SK-N-SH (cell line): ENCODE measurements around the gene OGA.

ENCODE experiments used
- CHD2 ChIP-seq: fragments of 150-350 bp; IDR thresholded peaks from 2 replicates; pipeline ENCODE4 v1.6.1; 2018; ENCODE audit warnings: low read length; ENCODE audit not compliant: partially characterized antibody
- CTCF ChIP-seq: fragments of 200-600 bp; sonication (generic); IDR thresholded peaks from 2 replicates; pipeline ENCODE4 v1.6.1; 2017; ENCODE audit warnings: antibody characterized with exemption, mild to moderate bottlenecking, moderate library complexity
- EP300 ChIP-seq, 2 experiments: IDR thresholded peaks; 2 replicates each; pipeline versions ENCODE4 v1.4.0 to v1.6.1; 2012; ENCODE audit warnings: borderline replicate concordance in 1 of 2, low read depth in 1 of 2, low read length in 1 of 2
- EZH2phosphoT487 ChIP-seq: fragments of 200-600 bp; sonication (generic); IDR thresholded peaks from 2 replicates; pipeline ENCODE4 v1.6.1; 2017; ENCODE audit warnings: low read depth, mixed run types, mild to moderate bottlenecking, antibody characterized with exemption, moderate library complexity, borderline replicate concordance
- FOSL2 ChIP-seq: IDR thresholded peaks from 2 replicates; pipeline ENCODE4 v1.4.0; 2012; ENCODE audit warnings: low read depth, mild to moderate bottlenecking, moderate library complexity, borderline replicate concordance
- POLR2AphosphoS5 ChIP-seq: IDR thresholded peaks from 2 replicates; pipeline ENCODE4 v1.6.1; 2012; ENCODE audit warnings: low read depth, low read length
- REST ChIP-seq: IDR thresholded peaks from 2 replicates; pipeline ENCODE4 v1.6.1; 2012; ENCODE audit warnings: mild to moderate bottlenecking, low read depth, low read length, moderate library complexity
- RFX5 ChIP-seq: IDR thresholded peaks from 2 replicates; pipeline ENCODE4 v1.6.1; 2012; ENCODE audit warnings: mild to moderate bottlenecking, improper control_type of control experiment, low read length
- TAF1 ChIP-seq: IDR thresholded peaks from 2 replicates; pipeline ENCODE4 v1.6.1; 2012; ENCODE audit warnings: low read depth, mild to moderate bottlenecking, low read length, moderate library complexity, borderline replicate concordance
- USF1 ChIP-seq: IDR thresholded peaks from 2 replicates; pipeline ENCODE4 v1.4.0; 2012; ENCODE audit warnings: low read depth, borderline replicate concordance
- USF2 ChIP-seq: fragments of 150-350 bp; IDR thresholded peaks from 2 replicates; pipeline ENCODE4 v1.6.1; 2017; ENCODE audit warnings: antibody characterized with exemption, low read length, low read depth, borderline replicate concordance
- YY1 ChIP-seq: IDR thresholded peaks from 2 replicates; pipeline ENCODE4 v1.4.0; 2012; ENCODE audit warnings: low read depth, mild to moderate bottlenecking

- TF ChIP-seq CTCF (no peak), USF2 (no peak), EZH2phosphoT487 (no peak), FOSL2 (no peak; the same call in 1 of the 2 replicates), POLR2AphosphoS5 (peak; percentile 82), RFX5 (no peak), YY1 (peak; percentile 94), REST (no peak), TAF1 (peak; percentile 60; the same call in 1 of the 2 replicates), USF1 (peak; percentile 8; the same call in 1 of the 2 replicates), EP300 (IDR thresholded peaks at IDR 0.05; ENCODE audit: borderline replicate concordance in 1 of 2, low read depth in 1 of 2, low read length in 1 of 2) (no peak), CHD2 (peak; percentile 59)
These were observed 35.2 kb downstream of the OGA start, which contains the start of gene NPM3 for GRCh38 chr10:101782811-101783735.
